Left ventricle myocardium inferior (tissue), 1 donor: Measurements from ENCODE around the gene FMO2. TPM values are rescaled to one million over a fixed set of nuclear protein-coding genes. Genes with fewer than 3 reads are reported as not detected.

Source experiments
- DNase-seq: peaks from one replicate; pipeline ENCODE4 v3.0.0-alpha.2; 2020
- H3K27ac ChIP-seq: fragments of 200-600 bp; replicated peaks from 2 replicates; pipeline ENCODE4 v1.8.0; 2021
- H3K27me3 ChIP-seq: fragments of 200-600 bp; 2 replicates; pipeline ENCODE4 v1.8.0; 2021; ENCODE audit warnings: low read depth
- H3K36me3 ChIP-seq: fragments of 200-600 bp; 2 replicates; pipeline ENCODE4 v1.8.0; 2021
- H3K4me1 ChIP-seq: fragments of 200-600 bp; 2 replicates; pipeline ENCODE4 v1.8.0; 2021
- H3K4me3 ChIP-seq: fragments of 200-600 bp; 2 replicates; pipeline ENCODE4 v1.8.0; 2021; ENCODE audit warnings: mild to moderate bottlenecking, moderate library complexity
- H3K9me3 ChIP-seq: fragments of 200-600 bp; replicated peaks from 2 replicates; pipeline ENCODE4 v1.8.0; 2021
- intact Hi-C: fragments of 100-400 bp; cut with micrococcal nuclease; formaldehyde crosslinking; loops from one replicate; pipeline ENCODE4 v1.11.0; 2022
- total RNA-seq: library from RNA; stranded (reverse); fragmentation: NEBNext Ultra II Directional; extraction: Animal tissue kit (Norgen Biotek cat#: 25700); gene quantifications from one replicate; pipeline ENCODE4 v1.2.1, GENCODE V29; 2021
- TF ChIP-seq, protein P1 (sequence below): fragments of 200-600 bp; IDR thresholded peaks from 2 replicates; pipeline ENCODE4 v1.8.0; 2021; ENCODE audit warnings: antibody characterized with exemption, mild to moderate bottlenecking, borderline replicate concordance
- donor health status: DM: no; HTN: yes; CAD: no; lungs with severe emphysema.

The FMO2 gene
- total RNA-seq, 1 donor from 2014 or later: 49.7 TPM

DNA sequence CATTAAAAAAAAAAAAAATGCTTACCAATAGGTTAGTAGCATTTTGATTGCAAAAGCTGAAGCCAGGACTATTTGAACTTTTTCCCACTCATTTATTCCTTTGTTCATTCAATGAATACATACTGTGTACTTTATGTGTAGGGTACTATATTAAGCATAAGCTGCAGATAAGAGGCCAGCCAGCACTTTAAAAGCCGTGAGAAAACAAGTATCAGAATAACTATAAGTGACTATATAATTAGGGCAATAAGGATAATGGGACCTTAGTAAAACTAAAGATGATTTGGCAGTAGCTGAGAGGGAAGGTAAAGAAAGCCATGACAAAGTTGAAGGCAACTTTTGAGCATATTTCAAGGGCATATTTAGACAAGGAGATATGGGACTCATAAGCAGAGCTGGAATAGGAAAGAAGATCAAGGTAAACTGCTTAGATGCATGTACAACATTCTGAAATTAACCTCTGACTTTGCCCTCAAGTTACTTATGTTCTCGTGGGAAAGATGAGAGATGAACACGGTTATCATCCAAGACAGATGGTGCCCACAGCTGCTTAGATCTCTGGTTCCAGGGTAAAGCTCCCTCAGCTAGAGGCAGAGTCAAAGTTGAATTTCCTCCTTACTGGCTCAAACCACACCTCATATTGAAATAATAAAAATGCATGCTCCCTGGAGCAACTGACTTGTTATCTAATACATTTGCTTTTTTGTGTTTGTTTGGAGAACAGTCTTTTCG, 44.0 kb upstream of the FMO2 start:
- Histone ChIP-seq H3K27ac (peak overlapping the region; percentile 94), H3K4me3 (peak overlapping the region; percentile 20), H3K36me3 (no peaks in the 10 kb centered on the region), H3K27me3 (no peaks in the 10 kb centered on the region), H3K9me3 (no peaks in the 10 kb centered on the region), H3K4me1 (peaks cover 70% of the 10 kb centered on the region)
- TF ChIP-seq, protein P1, sequence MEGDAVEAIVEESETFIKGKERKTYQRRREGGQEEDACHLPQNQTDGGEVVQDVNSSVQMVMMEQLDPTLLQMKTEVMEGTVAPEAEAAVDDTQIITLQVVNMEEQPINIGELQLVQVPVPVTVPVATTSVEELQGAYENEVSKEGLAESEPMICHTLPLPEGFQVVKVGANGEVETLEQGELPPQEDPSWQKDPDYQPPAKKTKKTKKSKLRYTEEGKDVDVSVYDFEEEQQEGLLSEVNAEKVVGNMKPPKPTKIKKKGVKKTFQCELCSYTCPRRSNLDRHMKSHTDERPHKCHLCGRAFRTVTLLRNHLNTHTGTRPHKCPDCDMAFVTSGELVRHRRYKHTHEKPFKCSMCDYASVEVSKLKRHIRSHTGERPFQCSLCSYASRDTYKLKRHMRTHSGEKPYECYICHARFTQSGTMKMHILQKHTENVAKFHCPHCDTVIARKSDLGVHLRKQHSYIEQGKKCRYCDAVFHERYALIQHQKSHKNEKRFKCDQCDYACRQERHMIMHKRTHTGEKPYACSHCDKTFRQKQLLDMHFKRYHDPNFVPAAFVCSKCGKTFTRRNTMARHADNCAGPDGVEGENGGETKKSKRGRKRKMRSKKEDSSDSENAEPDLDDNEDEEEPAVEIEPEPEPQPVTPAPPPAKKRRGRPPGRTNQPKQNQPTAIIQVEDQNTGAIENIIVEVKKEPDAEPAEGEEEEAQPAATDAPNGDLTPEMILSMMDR: no peak
- intact Hi-C loops: no loop called here
- DNase-seq: no peak

DNA sequence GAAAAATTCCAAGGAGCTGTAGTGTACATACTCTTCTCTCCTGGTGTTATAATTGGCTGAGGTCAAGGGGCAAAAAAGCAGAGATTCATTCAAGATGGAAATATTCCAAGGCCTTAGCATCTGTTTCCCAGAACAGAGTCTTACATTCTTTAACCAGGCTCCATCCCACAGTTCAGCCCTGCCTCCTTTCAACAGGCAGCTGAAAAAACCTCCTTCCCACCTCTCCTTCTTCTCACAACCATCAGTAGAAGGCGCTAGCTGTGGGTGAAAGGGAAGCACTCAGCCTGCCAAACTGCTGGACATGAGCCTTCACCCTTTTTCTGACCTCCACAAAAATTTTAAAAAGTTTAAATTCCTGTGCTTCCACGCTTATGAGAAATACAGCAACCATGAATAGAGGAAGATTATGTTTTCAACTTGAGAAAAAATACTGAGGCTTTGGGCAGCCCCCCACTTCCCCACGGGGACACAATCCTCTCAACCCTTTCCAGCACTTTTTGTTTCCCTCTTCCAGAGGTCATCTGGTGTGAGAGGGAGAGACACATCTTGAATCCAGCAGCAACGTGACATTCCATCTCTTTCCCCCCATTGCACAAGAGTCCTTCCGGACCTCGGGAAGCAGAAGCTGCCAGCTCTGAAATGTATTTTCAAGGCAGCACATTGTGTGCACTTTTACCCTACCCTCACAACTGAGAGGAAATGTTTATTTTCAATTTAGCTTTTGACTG, 43.2 kb upstream of the FMO2 start:
- Histone ChIP-seq H3K4me1 (peaks cover 70% of the 10 kb centered on the region), H3K4me3 (peak overlapping the region; percentile 34), H3K27ac (peak overlapping the region; percentile 94), H3K27me3 (no peaks in the 10 kb centered on the region), H3K36me3 (no peaks in the 10 kb centered on the region), H3K9me3 (no peaks in the 10 kb centered on the region)
- intact Hi-C loops: no loop called here
- DNase-seq: peak; percentile 48
- TF ChIP-seq, protein P1: no peak

DNA sequence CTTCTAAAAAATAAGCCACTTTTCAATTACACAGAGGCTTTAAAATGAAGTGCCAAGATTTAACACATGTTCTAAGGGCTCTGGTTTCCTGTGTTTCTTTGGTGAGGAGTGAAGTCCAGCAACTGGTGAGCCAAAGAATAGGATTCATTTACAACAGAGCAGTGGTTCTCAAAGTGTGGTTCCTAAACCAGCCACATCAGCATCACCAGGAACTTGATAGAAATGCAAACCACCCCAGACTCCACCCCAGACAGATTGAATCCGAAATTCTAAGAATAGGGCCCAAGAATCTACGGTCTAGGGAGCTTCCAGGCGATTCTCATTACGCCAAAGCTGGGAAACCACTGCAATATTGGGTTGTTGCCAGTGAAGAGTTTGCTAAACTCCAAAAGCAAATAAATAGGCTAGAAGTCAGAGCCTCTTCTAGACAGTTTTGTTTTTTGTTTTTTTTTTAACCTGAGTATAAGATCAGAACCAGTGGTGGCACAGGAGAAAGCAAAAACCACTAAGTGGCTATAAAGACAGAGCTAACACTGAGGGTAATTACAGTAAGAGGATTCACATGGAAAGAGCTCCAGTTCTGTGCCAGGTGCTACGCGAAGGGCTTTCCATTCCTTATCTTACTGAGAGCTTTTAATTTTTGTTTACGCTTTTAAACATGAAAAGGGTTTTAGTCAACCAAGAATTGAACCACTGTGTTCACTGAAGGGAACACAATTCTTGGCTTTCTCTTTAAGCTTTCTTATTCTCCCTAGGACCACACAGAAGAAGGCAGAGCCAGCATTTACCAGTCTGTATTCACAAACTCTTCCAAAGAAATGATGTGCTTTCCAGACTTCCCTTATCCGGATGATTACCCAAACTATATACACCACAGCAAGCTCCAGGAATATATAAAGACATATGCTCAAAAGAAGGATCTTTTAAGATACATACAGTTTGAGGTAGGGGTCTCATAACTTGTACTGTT, 42.4 kb upstream of the FMO2 start:
- H3K27me3 ChIP-seq: no peaks in the 10 kb centered on the region
- no peak for DNase-seq
- H3K27ac ChIP-seq: peak overlapping the region; percentile 94
- TF ChIP-seq, protein P1: peak; percentile 31
- intact Hi-C loops: no loop called here
- H3K9me3 ChIP-seq: no peaks in the 10 kb centered on the region
- no peaks in the 10 kb centered on the region for H3K36me3 ChIP-seq
- H3K4me1 ChIP-seq: peaks cover 64% of the 10 kb centered on the region
- peak overlapping the region; percentile 34 for H3K4me3 ChIP-seq

DNA sequence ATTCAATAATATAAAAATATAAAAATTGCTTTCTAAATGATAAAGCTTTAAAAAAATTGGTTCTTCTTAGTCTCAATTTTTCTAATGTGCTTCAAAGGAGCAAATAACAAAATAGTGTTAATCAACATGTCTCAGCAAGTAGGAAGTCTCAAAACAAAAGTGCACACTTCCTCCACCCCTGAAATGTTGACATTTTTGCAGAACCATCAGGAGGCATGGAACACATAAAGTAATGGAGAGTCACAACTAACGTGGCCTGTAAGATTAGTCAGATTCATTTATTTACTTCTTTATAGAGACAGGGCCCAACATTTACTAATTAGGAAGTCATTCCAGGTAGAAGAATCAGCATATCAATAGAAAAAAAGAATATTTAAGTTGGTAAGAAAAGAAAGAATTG, 34.9 kb upstream of the FMO2 start:
- no peak for DNase-seq
- peaks cover 7% of the 10 kb centered on the region for H3K4me1 ChIP-seq
- H3K27ac ChIP-seq: no peak overlapping the region
- H3K9me3 ChIP-seq: no peaks in the 10 kb centered on the region
- TF ChIP-seq, protein P1: no peak
- H3K36me3 ChIP-seq: no peaks in the 10 kb centered on the region
- no peak overlapping the region for H3K4me3 ChIP-seq
- intact Hi-C loops: no loop called here
- no peaks in the 10 kb centered on the region for H3K27me3 ChIP-seq

DNA sequence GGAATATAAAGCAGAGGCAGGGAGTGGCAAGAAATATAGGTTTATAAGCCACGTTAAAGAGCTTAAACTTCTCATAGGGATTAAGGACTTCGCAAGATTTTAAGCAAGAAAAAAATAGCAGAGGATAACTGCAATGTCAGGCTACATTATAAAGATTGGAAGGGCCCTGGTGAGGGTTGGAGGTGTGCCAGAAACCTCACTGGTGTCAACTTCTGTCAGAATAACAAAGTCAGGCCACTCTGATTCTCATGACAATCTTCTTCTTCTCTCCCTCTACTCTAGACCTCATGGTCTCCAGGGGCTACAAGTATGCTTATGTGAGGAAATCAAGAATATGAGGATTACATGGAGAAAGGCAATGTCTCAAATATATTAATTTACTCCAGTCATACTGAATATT, 32.6 kb upstream of the FMO2 start:
- no peak for DNase-seq
- H3K36me3 ChIP-seq: no peaks in the 10 kb centered on the region
- intact Hi-C loops: no loop called here
- H3K4me3 ChIP-seq: no peak overlapping the region
- TF ChIP-seq, protein P1: no peak
- H3K27ac ChIP-seq: no peak overlapping the region
- no peaks in the 10 kb centered on the region for H3K9me3 ChIP-seq
- H3K27me3 ChIP-seq: no peaks in the 10 kb centered on the region
- H3K4me1 ChIP-seq: peaks cover 6% of the 10 kb centered on the region
